Transverse colon (tissue), 4 donors: Measurements from ENCODE around the gene DDX20. TPM values are rescaled to one million over a fixed set of nuclear protein-coding genes. Genes with fewer than 3 reads are reported as not detected.
A peak's percentile ranks its signal among the peaks of the same experiment; 100 is the strongest.

Experiments
- DNase-seq: peaks from one replicate; pipeline ENCODE4 v3.0.0-alpha.2; 2019
- H3K27ac ChIP-seq, 4 donors: fragments of 200-600 bp; sonication (generic); 2 replicates each; pipeline ENCODE4 v1.5.1; 2016 to 2018; ENCODE audit warnings: inconsistent platforms in 4 of 4
- H3K27me3 ChIP-seq: fragments of 200-600 bp; sonication (generic); 2 replicates; pipeline ENCODE4 v1.5.1; 2017; ENCODE audit warnings: inconsistent platforms
- H3K36me3 ChIP-seq, 4 donors: fragments of 200-600 bp; sonication (generic); 2 replicates each; pipeline ENCODE4 v1.5.1; 2017 to 2019; ENCODE audit warnings: inconsistent platforms in 4 of 4
- H3K4me1 ChIP-seq, 4 donors: fragments of 200-600 bp; sonication (generic); 2 replicates each; pipeline ENCODE4 v1.5.1; 2017 to 2020; ENCODE audit warnings: inconsistent platforms in 4 of 4
- H3K4me3 ChIP-seq, 4 donors: fragments of 200-600 bp; sonication (generic); 1 replicate in 1 of 4; 2 replicates in 3 of 4; pipeline versions ENCODE4 v1.5.1 to v1.6.1; 2017 to 2019; ENCODE audit warnings: inconsistent platforms in 4 of 4
- H3K9me3 ChIP-seq, 2 donors: fragments of 200-600 bp; sonication (generic); 2 replicates each; pipeline ENCODE4 v1.5.1; 2017 to 2019; ENCODE audit warnings: inconsistent platforms in 2 of 2
- EP300 ChIP-seq: sonication (generic); formaldehyde crosslinking; IDR thresholded peaks from one replicate; pipeline ENCODE4 v1.6.1; 2017; ENCODE audit warnings: antibody characterized with exemption, low read depth
- POLR2A ChIP-seq: fragments of 450-650 bp; IDR thresholded peaks from one replicate; pipeline ENCODE4 v1.6.1; 2016; ENCODE audit warnings: antibody characterized with exemption, mild to moderate bottlenecking, moderate library complexity
- POLR2AphosphoS5 ChIP-seq, 3 donors: sonication (generic); formaldehyde crosslinking; IDR thresholded peaks; one replicate each; pipeline ENCODE4 v1.6.1; 2016; ENCODE audit warnings: antibody characterized with exemption in 3 of 3
- WGBS, 2 donors: methylation state at CpG; one replicate each; pipeline ENCODE4 v1.1.5; 2018; ENCODE audit warnings: low coverage in 1 of 2; 5-methylcytosine and 5-hydroxymethylcytosine counted together
- in situ Hi-C, 4 donors: fragments of 200-750 bp; cut with MboI; loops; one replicate each; pipeline versions ENCODE4 v1.15.0 to v1.15.1; 2017; ENCODE audit warnings: low sequenced_read_pairs in 3 of 4, low pct_ligation_motif_present in 1 of 4, low pct_unique_long_range_greater_than_20kb in 1 of 4
- intact Hi-C: fragments of 100-400 bp; cut with DNase I; formaldehyde crosslinking; loops from one replicate; pipeline ENCODE4 v1.15.1; 2023; ENCODE audit warnings: low total_unique reads
- total RNA-seq, 4 donors: library from RNA; depleted of rRNA; stranded (reverse); fragments of >200 nt; gene quantifications; one replicate each; pipeline ENCODE4 v1.1.0, GENCODE V29; 2016
- TF ChIP-seq, protein P1 (sequence below), 5 experiments: fragments of 200-600 bp in 3 of 5; fragments of 450-650 bp in 2 of 5; sonication (generic) in 3 of 5; IDR thresholded peaks; 1 replicate in 2 of 5; 2 replicates in 3 of 5; pipeline ENCODE4 v1.5.1; 2016 to 2017; ENCODE audit warnings: antibody characterized with exemption in 5 of 5, inconsistent platforms in 3 of 5, mild to moderate bottlenecking in 2 of 5, moderate library complexity in 1 of 5

The DDX20 gene
- total RNA-seq, 4 donors from 2014 or later: 7.1 to 17.1 (median 12.2) TPM

DNA sequence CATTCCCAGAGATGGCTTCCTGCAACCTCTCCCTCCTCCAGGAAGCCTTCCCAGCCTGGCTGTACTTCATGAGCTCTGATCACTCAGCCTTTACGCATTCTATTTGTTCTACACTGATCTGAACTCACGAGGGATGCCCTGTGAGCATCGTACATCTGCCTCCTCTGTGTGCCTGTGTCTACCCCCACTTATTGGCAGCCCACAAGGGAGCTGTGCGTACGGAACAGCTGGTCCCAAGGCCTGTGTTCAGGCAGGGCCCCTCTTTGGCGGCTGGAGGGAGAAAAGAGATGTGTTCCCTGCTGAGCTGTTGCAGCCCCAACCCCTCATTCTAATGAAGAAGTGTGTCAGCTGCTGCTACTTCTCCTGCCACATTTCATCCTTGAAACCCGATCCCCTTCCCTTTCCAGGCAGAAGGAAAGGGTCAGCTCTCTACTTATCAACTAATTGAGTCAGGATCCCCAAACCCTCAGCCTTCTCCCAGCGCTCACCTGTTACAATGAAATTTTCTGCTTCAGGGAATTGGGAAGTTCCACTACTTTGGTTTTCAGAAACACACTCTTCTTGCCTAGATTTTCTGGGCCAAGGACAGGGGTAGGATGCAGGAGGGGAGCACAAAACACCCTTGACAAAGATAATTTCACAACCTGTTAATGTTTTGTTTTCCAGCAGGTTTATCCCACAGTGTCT lies 19.7 kb upstream of the DDX20 start:
- Histone ChIP-seq H3K36me3 (no peaks in the 10 kb centered on the region), H3K4me1 (peaks cover 9 to 48% (median 37%) of the 10 kb centered on the region in 4 donors), H3K9me3 (no peaks in the 10 kb centered on the region), H3K27ac (no peak overlapping the region), H3K4me3 (no peak overlapping the region), H3K27me3 (peaks cover 16% of the 10 kb centered on the region)
- intact Hi-C loops (no loop called here), in situ Hi-C loops (loop anchor here in 1 of 4 donors (25.0 kb wide), 1 partner anchor 249 kb away; no protein-coding TSS in a partner anchor)
- DNase-seq: no peak
- 75 to 80% methylated on average over 1 to 8 of the region's 8 CpGs for WGBS, 2 donors
- no peak for TF ChIP-seq POLR2AphosphoS5 (IDR thresholded peaks at IDR 0.05)
- TF ChIP-seq, protein P1, sequence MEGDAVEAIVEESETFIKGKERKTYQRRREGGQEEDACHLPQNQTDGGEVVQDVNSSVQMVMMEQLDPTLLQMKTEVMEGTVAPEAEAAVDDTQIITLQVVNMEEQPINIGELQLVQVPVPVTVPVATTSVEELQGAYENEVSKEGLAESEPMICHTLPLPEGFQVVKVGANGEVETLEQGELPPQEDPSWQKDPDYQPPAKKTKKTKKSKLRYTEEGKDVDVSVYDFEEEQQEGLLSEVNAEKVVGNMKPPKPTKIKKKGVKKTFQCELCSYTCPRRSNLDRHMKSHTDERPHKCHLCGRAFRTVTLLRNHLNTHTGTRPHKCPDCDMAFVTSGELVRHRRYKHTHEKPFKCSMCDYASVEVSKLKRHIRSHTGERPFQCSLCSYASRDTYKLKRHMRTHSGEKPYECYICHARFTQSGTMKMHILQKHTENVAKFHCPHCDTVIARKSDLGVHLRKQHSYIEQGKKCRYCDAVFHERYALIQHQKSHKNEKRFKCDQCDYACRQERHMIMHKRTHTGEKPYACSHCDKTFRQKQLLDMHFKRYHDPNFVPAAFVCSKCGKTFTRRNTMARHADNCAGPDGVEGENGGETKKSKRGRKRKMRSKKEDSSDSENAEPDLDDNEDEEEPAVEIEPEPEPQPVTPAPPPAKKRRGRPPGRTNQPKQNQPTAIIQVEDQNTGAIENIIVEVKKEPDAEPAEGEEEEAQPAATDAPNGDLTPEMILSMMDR (IDR thresholded peaks at IDR 0.05): no peak
- TF ChIP-seq POLR2A: no peak
- no peak for TF ChIP-seq EP300

DNA sequence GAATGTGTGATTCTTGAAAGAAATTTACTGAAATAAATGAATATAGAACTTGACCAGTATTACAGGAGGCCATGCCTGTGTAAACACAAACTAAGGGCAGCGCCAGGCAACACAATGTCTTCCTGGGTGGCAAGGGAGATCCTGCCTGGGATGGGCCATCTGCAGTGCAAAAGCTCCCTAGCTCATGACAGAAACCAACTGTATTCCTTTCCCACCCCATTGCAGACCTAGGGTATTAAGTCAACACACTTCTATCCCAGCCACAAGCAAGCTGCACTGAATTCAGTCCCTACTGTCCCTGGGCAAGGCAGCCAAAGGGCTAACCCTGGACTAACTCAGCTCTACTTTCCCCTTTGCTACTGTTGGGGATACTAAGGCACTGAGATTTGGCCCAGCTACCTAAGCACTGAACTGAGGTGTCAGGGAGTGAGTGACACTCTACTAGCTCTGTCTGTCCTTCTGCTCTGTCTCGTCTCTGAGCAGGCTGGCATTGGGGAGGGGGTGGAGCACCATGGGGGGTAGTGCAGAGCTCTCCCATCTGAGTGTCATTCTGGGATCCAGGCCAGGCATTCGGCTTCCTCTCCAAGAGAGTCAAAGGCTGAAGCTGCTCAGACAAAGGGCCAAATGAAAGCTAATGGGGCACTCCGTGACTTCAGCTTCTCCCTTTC lies 19.0 kb upstream of the DDX20 start:
- in situ Hi-C loops: loop anchor here in 1 of 4 donors (25.0 kb wide), 1 partner anchor 249 kb away; no protein-coding TSS in a partner anchor
- no peak for DNase-seq
- H3K27ac ChIP-seq: peak overlapping the region in 1 of 4 donors; percentile 95

DNA sequence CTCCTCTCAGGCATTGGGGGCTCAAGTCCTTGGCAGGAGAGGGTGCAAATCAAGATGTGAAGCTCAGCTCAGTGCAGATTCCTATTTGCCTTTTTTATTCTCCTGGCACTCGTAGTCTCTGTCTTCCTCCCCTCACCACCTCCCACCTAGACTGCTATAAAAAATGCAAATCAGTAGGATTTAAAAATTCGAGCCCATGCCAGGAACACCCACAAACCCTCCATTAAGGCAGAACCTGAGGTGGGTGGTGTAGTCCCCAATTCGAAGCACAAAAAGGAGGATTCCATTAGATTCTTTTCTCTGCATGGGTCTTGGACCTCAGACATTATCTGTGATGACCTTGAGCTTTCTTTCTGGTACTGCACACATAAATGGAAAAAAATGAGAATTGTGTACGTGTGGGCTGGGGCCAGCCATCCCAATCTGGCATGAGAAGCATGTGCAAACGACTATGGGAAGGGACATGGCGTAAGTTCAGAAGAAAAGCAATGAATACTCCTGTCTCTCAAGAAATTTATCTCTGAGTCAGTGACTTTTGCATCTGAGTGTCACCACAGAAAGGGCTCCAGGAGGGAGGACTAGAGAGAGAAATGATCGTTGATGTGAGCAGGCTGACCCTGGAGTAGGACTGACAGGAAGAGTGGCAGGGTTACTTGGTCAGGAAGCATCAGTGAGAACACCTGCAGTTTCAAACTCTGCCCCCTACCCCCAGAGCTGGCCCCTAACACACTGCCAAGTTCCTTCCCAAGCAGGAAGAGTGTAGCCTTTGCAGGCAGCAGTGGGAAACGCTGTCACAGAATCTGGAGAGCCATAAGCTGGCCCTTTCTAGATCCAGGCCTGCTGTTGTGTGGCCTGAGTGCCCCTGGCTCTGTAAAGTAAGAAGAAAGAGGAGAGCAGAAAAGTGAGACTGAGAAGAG lies 18.2 kb upstream of the DDX20 start:
- Histone ChIP-seq H3K27me3 (peaks cover 23% of the 10 kb centered on the region), H3K4me1 (peaks cover 9 to 48% (median 37%) of the 10 kb centered on the region in 4 donors), H3K4me3 (peak overlapping the region in 3 of 4 donors; percentile 49 to 73 (median 67)), H3K9me3 (no peaks in the 10 kb centered on the region), H3K27ac (peak overlapping the region; percentile 90 to 95 (median 94)), H3K36me3 (no peaks in the 10 kb centered on the region)
- in situ Hi-C loops (loop anchor here in 1 of 4 donors (25.0 kb wide), 1 partner anchor 250 kb away; no protein-coding TSS in a partner anchor), intact Hi-C loops (no loop called here)
- no peak for TF ChIP-seq EP300
- TF ChIP-seq POLR2A: no peak
- no peak for TF ChIP-seq POLR2AphosphoS5 (IDR thresholded peaks at IDR 0.05)
- TF ChIP-seq, protein P1 (IDR thresholded peaks at IDR 0.05): no peak
- DNase-seq: no peak
- WGBS, 2 donors: 54 to 74% methylated on average over 4 to 8 of the region's 8 CpGs

More for the DNA sequence above, 19.0 kb upstream of the DDX20 start:
- Histone ChIP-seq H3K4me1 (peaks cover 9 to 48% (median 37%) of the 10 kb centered on the region in 4 donors), H3K27me3 (peaks cover 23% of the 10 kb centered on the region), H3K4me3 (no peak overlapping the region), H3K9me3 (no peaks in the 10 kb centered on the region), H3K36me3 (no peaks in the 10 kb centered on the region)
- TF ChIP-seq POLR2A (no peak), EP300 (no peak), POLR2AphosphoS5 (IDR thresholded peaks at IDR 0.05) (no peak)
- TF ChIP-seq, protein P1 (IDR thresholded peaks at IDR 0.05): no peak
- WGBS, 2 donors: 71% methylated on average over 4 of the region's 4 CpGs; no CpG with 5 or more reads in 1 of the 2 donors
- intact Hi-C loops: no loop called here
